Loucy (cell line): ENCODE measurements around the gene TNS4.

Experiments
- H2AFZ ChIP-seq: fragments of 200-600 bp; sonication (generic); 2 replicates; pipeline ENCODE4 v1.6.0; 2016; ENCODE audit warnings: antibody characterized with exemption, mild to moderate bottlenecking, low read length, moderate library complexity
- H3F3A ChIP-seq: fragments of 200-600 bp; 2 replicates; pipeline ENCODE4 v1.6.0; 2016; ENCODE audit warnings: antibody characterized with exemption, low read depth, mild to moderate bottlenecking
- H3K27me3 ChIP-seq: fragments of 200-600 bp; sonication (generic); 2 replicates; pipeline ENCODE4 v1.6.1; 2014; ENCODE audit warnings: low read length, mild to moderate bottlenecking; ENCODE audit not compliant: insufficient read depth, poor library complexity, severe bottlenecking
- H3K36me3 ChIP-seq: fragments of 200-600 bp; sonication (generic); 2 replicates; pipeline ENCODE4 v1.6.1; 2016; ENCODE audit warnings: low read length; ENCODE audit not compliant: insufficient read depth
- H3K4me1 ChIP-seq: fragments of 200-600 bp; sonication (generic); 2 replicates; pipeline ENCODE4 v1.5.1; 2014; ENCODE audit warnings: low read length, mild to moderate bottlenecking; ENCODE audit not compliant: insufficient read depth, poor library complexity, severe bottlenecking
- H3K4me2 ChIP-seq: fragments of 200-600 bp; sonication (generic); 2 replicates; pipeline ENCODE4 v1.6.0; 2014; ENCODE audit warnings: antibody characterized with exemption, low read length, low read depth, mild to moderate bottlenecking; ENCODE audit not compliant: poor library complexity, severe bottlenecking
- H3K4me3 ChIP-seq: fragments of 200-600 bp; sonication (generic); 2 replicates; pipeline ENCODE4 v1.5.1; 2014; ENCODE audit warnings: low read length, mild to moderate bottlenecking, mixed read lengths; ENCODE audit not compliant: poor library complexity, severe bottlenecking
- H3K79me2 ChIP-seq: fragments of 200-600 bp; sonication (generic); 2 replicates; pipeline ENCODE4 v1.6.1; 2014; ENCODE audit warnings: low read length; ENCODE audit not compliant: insufficient read depth
- H3K9ac ChIP-seq: fragments of 200-600 bp; sonication (generic); 2 replicates; pipeline ENCODE4 v1.6.0; 2014; ENCODE audit warnings: mild to moderate bottlenecking, low read depth, low read length, moderate library complexity; ENCODE audit not compliant: poor library complexity, severe bottlenecking
- H3K9me2 ChIP-seq: fragments of 200-600 bp; sonication (generic); replicated peaks from 2 replicates; pipeline ENCODE4 v1.6.1; 2016; ENCODE audit warnings: low read depth, low read length, mixed read lengths
- H3K9me3 ChIP-seq: fragments of 200-600 bp; sonication (generic); 2 replicates; pipeline ENCODE4 v1.6.1; 2014; ENCODE audit warnings: mild to moderate bottlenecking, antibody characterized with exemption, low read length, low read depth; ENCODE audit not compliant: insufficient read depth
- H4K20me1 ChIP-seq: fragments of 200-600 bp; sonication (generic); 2 replicates; pipeline ENCODE4 v1.6.0; 2014; ENCODE audit warnings: antibody characterized with exemption, low read length, mild to moderate bottlenecking; ENCODE audit not compliant: insufficient read depth, poor library complexity, severe bottlenecking
- EZH2phosphoT487 ChIP-seq: fragments of 200-600 bp; IDR thresholded peaks from 2 replicates; pipeline ENCODE4 v1.6.1; 2018; ENCODE audit warnings: antibody characterized with exemption, mild to moderate bottlenecking, moderate library complexity, borderline replicate concordance
- TF ChIP-seq, protein P1 (sequence below): fragments of 200-600 bp; sonication (generic); conservative IDR thresholded peaks from 2 replicates; pipeline ENCODE4 v1.5.1; 2014; ENCODE audit warnings: mild to moderate bottlenecking, antibody characterized with exemption, low read length

Gene TNS4

DNA sequence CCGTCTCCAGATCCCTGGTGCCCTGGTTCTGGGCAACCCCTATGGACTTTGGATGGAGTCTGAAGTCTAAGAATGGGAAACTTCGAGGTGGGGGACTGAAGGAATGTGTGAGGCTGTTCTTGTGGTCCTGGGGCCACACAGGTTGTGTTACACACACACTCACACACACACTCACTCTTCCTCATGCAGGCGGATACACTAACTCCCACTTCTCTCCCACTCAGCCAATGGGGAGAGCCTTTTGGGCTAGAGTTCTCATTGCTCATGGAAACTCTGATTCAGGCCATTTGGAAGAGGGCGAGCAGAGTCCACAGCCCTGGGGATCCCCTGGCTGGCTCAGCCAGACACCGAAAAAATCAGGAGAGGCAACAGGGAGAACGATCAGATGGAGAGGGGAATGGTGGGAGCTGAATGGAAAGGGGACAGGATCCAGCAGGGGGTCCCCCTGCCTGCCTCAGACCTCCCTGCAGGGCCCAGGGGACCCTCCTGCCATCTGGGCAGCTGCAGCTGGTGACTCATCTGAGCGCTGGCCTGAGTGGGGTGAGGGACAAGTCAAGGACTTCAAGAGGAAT, 49.1 kb downstream of the TNS4 start:
- H4K20me1 ChIP-seq, result no peaks in the 10 kb centered on the region
- H2AFZ ChIP-seq, result no peak overlapping the region
- no peaks in the 10 kb centered on the region for H3K79me2 ChIP-seq
- peaks cover 27% of the 10 kb centered on the region for H3K4me1 ChIP-seq
- no peaks in the 10 kb centered on the region for H3F3A ChIP-seq
- H3K4me3 ChIP-seq, result no peak overlapping the region
- no peak overlapping the region for H3K9ac ChIP-seq
- H3K9me3 ChIP-seq, result no peaks in the 10 kb centered on the region
- no peaks in the 10 kb centered on the region for H3K9me2 ChIP-seq
- no peaks in the 10 kb centered on the region for H3K27me3 ChIP-seq
- TF ChIP-seq, protein P1, sequence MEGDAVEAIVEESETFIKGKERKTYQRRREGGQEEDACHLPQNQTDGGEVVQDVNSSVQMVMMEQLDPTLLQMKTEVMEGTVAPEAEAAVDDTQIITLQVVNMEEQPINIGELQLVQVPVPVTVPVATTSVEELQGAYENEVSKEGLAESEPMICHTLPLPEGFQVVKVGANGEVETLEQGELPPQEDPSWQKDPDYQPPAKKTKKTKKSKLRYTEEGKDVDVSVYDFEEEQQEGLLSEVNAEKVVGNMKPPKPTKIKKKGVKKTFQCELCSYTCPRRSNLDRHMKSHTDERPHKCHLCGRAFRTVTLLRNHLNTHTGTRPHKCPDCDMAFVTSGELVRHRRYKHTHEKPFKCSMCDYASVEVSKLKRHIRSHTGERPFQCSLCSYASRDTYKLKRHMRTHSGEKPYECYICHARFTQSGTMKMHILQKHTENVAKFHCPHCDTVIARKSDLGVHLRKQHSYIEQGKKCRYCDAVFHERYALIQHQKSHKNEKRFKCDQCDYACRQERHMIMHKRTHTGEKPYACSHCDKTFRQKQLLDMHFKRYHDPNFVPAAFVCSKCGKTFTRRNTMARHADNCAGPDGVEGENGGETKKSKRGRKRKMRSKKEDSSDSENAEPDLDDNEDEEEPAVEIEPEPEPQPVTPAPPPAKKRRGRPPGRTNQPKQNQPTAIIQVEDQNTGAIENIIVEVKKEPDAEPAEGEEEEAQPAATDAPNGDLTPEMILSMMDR, result no peak
- no peak for TF ChIP-seq EZH2phosphoT487
- H3K36me3 ChIP-seq, result no peaks in the 10 kb centered on the region
- H3K4me2 ChIP-seq, result no peak overlapping the region

DNA sequence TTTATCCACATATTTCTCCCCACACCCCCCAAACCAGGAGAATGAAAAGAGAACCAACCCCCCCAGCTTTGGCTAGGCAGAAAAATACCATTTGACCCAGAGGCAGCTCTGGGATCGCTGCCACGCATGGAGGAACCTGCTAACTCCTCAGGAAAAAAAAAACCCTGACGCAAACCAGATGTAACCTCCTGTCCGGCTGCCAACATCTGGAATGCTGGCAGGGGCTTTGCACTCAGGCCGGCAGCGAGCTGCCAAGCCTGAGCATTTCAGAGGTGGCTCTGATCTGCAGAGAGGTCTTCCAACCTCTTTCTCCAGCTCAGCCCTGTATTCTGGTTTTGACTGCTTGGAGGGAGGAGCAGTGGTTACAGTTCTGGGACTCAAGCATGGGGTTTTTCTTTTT, 50.0 kb downstream of the TNS4 start:
- Histone ChIP-seq H4K20me1 (no peaks in the 10 kb centered on the region), H3K4me1 (peaks cover 31% of the 10 kb centered on the region), H3K79me2 (no peaks in the 10 kb centered on the region), H3K9ac (no peak overlapping the region), H2AFZ (no peak overlapping the region), H3K4me3 (no peak overlapping the region), H3K36me3 (no peaks in the 10 kb centered on the region), H3F3A (no peaks in the 10 kb centered on the region), H3K4me2 (no peak overlapping the region), H3K9me2 (no peaks in the 10 kb centered on the region), H3K27me3 (no peaks in the 10 kb centered on the region), H3K9me3 (no peaks in the 10 kb centered on the region)
- TF ChIP-seq, protein P1, result no peak
- TF ChIP-seq EZH2phosphoT487, result no peak

DNA sequence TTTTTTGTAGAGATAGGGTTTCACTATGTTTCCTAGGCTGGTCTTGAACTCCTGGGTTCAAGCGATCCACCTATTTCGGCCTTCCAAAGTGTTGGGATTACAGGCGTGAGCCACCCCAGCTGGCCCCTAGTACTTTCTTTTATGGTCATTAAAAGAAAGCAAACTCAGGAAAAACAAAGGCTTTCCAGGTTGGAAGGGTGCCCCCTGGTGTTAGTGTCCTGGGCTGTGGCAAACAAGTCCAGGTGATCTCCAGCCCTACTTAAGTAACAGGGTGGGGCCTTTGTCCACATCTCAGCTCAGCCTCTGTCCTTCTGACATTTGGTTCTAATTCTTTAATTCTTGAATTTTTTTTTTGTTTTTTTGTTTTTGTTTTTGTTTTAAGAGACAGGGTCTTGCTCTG, 51.2 kb downstream of the TNS4 start:
- Histone ChIP-seq H3K4me1 (peaks cover 36% of the 10 kb centered on the region), H3K79me2 (no peaks in the 10 kb centered on the region), H4K20me1 (no peaks in the 10 kb centered on the region), H3K4me2 (no peak overlapping the region), H3K27me3 (no peaks in the 10 kb centered on the region), H2AFZ (no peak overlapping the region), H3K36me3 (no peaks in the 10 kb centered on the region), H3K9ac (no peak overlapping the region), H3K9me3 (no peaks in the 10 kb centered on the region), H3K4me3 (no peak overlapping the region), H3F3A (no peaks in the 10 kb centered on the region), H3K9me2 (no peaks in the 10 kb centered on the region)
- TF ChIP-seq, protein P1, result peak; percentile 76
- no peak for TF ChIP-seq EZH2phosphoT487
